Panc1 (cell line): ENCODE measurements around the gene ATP6V1E1. TPM values are rescaled to one million over a fixed set of nuclear protein-coding genes. Genes with fewer than 3 reads are reported as not detected.

Experiments
- ATAC-seq: fragments of 200-7000 bp; cut with Tn5 transposase; 2 replicates; pipeline ENCODE4 v1.9.1; 2020; ENCODE audit warnings: mild to moderate bottlenecking, moderate library complexity
- BruUV-seq: library from RNA; stranded (reverse); fragments of 400-500 nt; replicated peaks from 2 replicates; lab custom pipeline; 2021; lab: Mats Ljungman, UMichigan
- CTCF ChIA-PET: fragments of 300-600 bp; sonication (Branson Sonifier 250); formaldehyde crosslinking; loops from one replicate; lab custom pipeline; 2022; ENCODE audit warnings: antibody characterized with exemption; lab: Charles Lee
- POLR2A ChIA-PET: fragments of 300-600 bp; sonication (Branson Sonifier 250); formaldehyde crosslinking; loops from one replicate; lab custom pipeline; 2022; ENCODE audit warnings: antibody characterized with exemption; lab: Charles Lee
- DNase-seq: peaks from one replicate; pipeline ENCODE4 v3.0.0-alpha.2; 2010; ENCODE audit warnings: low read depth, low spot score
- H3K27ac ChIP-seq: 2 replicates; pipeline ENCODE4 v1.5.1; 2011; ENCODE audit warnings: mild to moderate bottlenecking, low read length, inconsistent platforms
- H3K27me3 ChIP-seq: fragments of 200-500 bp; sonication (Bioruptor generic); 2 replicates; pipeline ENCODE4 v1.6.0; 2014; ENCODE audit warnings: low read length, inconsistent platforms; ENCODE audit not compliant: control insufficient read depth, insufficient read depth
- H3K36me3 ChIP-seq: fragments of 200-500 bp; sonication (Bioruptor generic); 2 replicates; pipeline ENCODE4 v1.5.1; 2014; ENCODE audit warnings: inconsistent platforms, mild to moderate bottlenecking, low read length, moderate library complexity; ENCODE audit not compliant: control insufficient read depth, insufficient read depth
- H3K4me1 ChIP-seq: 2 replicates; pipeline ENCODE4 v1.5.1; 2011; ENCODE audit warnings: inconsistent platforms, mild to moderate bottlenecking, low read length, moderate library complexity; ENCODE audit not compliant: control insufficient read depth, insufficient read depth
- H3K4me3 ChIP-seq, 2 experiments: 2 replicates each; pipeline ENCODE4 v1.5.1; 2011 to 2012; ENCODE audit warnings: low read depth in 2 of 2, low read length in 2 of 2, mild to moderate bottlenecking in 2 of 2, inconsistent platforms in 1 of 2, moderate library complexity in 1 of 2
- H3K9me3 ChIP-seq: fragments of 200-500 bp; sonication (Bioruptor generic); 2 replicates; pipeline ENCODE4 v1.5.1; 2014; ENCODE audit warnings: low read depth, mild to moderate bottlenecking, inconsistent platforms, low read length, moderate library complexity; ENCODE audit not compliant: control insufficient read depth, insufficient read depth
- CTCF ChIP-seq: fragments of 450-650 bp; IDR thresholded peaks from 2 replicates; pipeline ENCODE4 v1.5.1; 2017; ENCODE audit warnings: mild to moderate bottlenecking
- POLR2AphosphoS5 ChIP-seq: IDR thresholded peaks from 2 replicates; pipeline ENCODE4 v1.6.1; 2012; ENCODE audit warnings: mild to moderate bottlenecking, low read depth, low read length, moderate library complexity
- REST ChIP-seq, 2 experiments: IDR thresholded peaks; 2 replicates each; pipeline ENCODE4 v1.6.1; 2011 to 2012; ENCODE audit warnings: low read depth in 2 of 2, control low read depth in 1 of 2, low read length in 1 of 2, mild to moderate bottlenecking in 1 of 2, moderate library complexity in 1 of 2; ENCODE audit not compliant: insufficient read depth in 1 of 2
- SIN3A ChIP-seq: IDR thresholded peaks from 2 replicates; pipeline ENCODE4 v1.6.1; 2012; ENCODE audit warnings: low read depth, mild to moderate bottlenecking, low read length, moderate library complexity, borderline replicate concordance; ENCODE audit not compliant: insufficient read depth
- TCF7L2 ChIP-seq: IDR thresholded peaks from 2 replicates; pipeline ENCODE4 v1.6.1; 2011; ENCODE audit warnings: mild to moderate bottlenecking, low read depth, low read length, inconsistent platforms
- in situ Hi-C: cut with HindIII; loops from 2 replicates; pipeline ENCODE4 v1.10.0; 2016; ENCODE audit warnings: low sequenced_read_pairs, low pct_unique_long_range_greater_than_20kb
- intact Hi-C: fragments of 100-400 bp; cut with micrococcal nuclease; formaldehyde crosslinking; loops from one replicate; pipeline ENCODE4 v1.10.0; 2022; ENCODE audit not compliant: unreplicated experiment
- total RNA-seq: library from RNA; stranded (reverse); gene quantifications from one replicate; pipeline ENCODE4 v1.2.1, GENCODE V29; 2021; ENCODE audit not compliant: unreplicated experiment

ATP6V1E1 gene
- total RNA-seq, 1 experiment from 2014 or later, result 136 TPM

DNA sequence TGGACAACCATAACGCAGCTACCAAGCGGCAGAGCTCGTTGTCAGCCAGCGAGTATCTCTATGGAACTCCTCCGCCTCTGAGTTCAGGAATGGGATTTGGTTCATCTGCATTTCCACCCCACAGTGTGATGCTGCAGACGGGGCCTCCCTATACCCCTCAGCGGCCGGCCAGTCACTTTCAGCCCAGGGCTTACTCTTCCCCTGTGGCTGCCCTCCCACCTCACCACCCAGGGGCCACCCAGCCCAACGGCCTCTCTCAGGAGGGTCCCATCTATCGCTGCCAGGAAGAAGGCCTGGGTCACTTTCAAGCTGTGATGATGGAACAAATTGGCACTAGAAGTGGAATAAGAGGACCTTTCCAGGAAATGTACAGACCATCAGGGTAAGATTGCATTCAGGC lies 79.4 kb downstream of the ATP6V1E1 start:
- H3K27ac ChIP-seq, result no peak overlapping the region
- no peaks in the 10 kb centered on the region for H3K4me1 ChIP-seq
- intact Hi-C loops, result no loop called here
- no peaks in the 10 kb centered on the region for H3K9me3 ChIP-seq
- H3K27me3 ChIP-seq, result no peaks in the 10 kb centered on the region
- no peaks in the 10 kb centered on the region for H3K36me3 ChIP-seq
- ATAC-seq, result no peak
- in situ Hi-C loops, result no loop called here
- no peak for TF ChIP-seq CTCF
- ChIA-PET CTCF (no interaction called here), POLR2A (no interaction called here)
- BruUV-seq, result no TSS peak
- no peak overlapping the region for H3K4me3 ChIP-seq
- DNase-seq, result no peak

DNA sequence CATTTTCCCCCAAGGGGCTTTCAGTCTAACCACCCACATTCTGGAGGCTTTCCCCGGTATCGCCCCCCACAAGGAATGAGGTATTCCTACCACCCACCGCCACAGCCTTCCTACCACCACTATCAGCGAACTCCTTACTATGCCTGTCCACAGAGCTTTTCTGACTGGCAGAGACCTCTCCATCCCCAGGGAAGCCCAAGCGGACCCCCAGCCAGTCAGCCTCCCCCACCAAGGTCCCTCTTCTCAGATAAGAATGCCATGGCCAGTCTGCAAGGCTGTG lies 79.9 kb downstream of the ATP6V1E1 start:
- DNase-seq, result no peak
- ATAC-seq, result no peak
- intact Hi-C loops, result no loop called here
- no peaks in the 10 kb centered on the region for H3K9me3 ChIP-seq
- H3K36me3 ChIP-seq, result no peaks in the 10 kb centered on the region
- BruUV-seq, result no TSS peak
- no peaks in the 10 kb centered on the region for H3K27me3 ChIP-seq
- H3K4me3 ChIP-seq, result no peak overlapping the region
- POLR2A ChIA-PET, result no interaction called here
- in situ Hi-C loops, result no loop called here
- H3K4me1 ChIP-seq, result no peaks in the 10 kb centered on the region
- no peak overlapping the region for H3K27ac ChIP-seq
- CTCF ChIA-PET, result no interaction called here
- TF ChIP-seq REST (IDR thresholded peaks at IDR 0.05; ENCODE audit: insufficient read depth in 1 of 2, low read depth in 2 of 2, low read length in 1 of 2) (no peak), POLR2AphosphoS5 (no peak), TCF7L2 (no peak), SIN3A (no peak)

DNA sequence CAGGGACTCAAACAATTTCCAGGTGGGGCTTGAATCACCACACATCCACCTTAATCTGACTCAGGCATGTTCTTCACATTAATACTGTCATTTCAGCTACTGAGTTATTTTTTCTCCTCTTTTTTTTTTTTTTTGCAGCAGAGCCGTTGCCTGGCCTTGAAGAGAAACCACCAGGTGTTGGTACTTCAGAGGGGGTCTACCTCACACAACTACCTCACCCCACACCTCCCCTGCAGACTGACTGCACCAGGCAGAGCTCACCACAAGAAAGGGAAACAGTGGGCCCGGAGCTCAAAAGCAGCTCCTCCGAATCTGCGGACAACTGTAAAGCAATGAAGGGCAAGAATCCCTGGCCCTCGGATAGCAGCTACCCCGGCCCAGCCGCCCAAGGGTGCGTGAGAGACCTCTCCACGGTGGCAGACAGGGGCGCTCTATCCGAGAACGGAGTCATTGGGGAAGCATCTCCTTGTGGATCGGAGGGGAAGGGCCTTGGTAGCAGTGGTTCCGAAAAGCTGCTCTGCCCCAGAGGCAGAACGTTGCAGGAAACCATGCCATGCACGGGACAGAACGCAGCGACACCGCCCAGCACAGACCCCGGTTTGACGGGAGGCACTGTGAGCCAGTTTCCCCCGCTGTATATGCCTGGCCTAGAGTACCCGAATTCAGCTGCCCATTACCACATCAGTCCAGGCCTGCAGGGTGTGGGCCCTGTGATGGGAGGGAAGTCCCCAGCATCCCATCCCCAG lies 80.4 kb downstream of the ATP6V1E1 start:
- H3K27me3 ChIP-seq, result no peaks in the 10 kb centered on the region
- H3K27ac ChIP-seq, result no peak overlapping the region
- DNase-seq, result no peak
- TF ChIP-seq TCF7L2 (no peak), CTCF (no peak), REST (IDR thresholded peaks at IDR 0.05; ENCODE audit: insufficient read depth in 1 of 2, low read depth in 2 of 2, low read length in 1 of 2) (no peak), POLR2AphosphoS5 (no peak), SIN3A (no peak)
- ChIA-PET POLR2A (no interaction called here), CTCF (no interaction called here)
- no peaks in the 10 kb centered on the region for H3K9me3 ChIP-seq
- H3K4me3 ChIP-seq, result no peak overlapping the region
- no peaks in the 10 kb centered on the region for H3K36me3 ChIP-seq
- intact Hi-C loops (no loop called here), in situ Hi-C loops (no loop called here)
- BruUV-seq, result no TSS peak
- no peak for ATAC-seq
- no peaks in the 10 kb centered on the region for H3K4me1 ChIP-seq
